Measurements from ENCODE around the gene HHATL.

The HHATL gene

DNA sequence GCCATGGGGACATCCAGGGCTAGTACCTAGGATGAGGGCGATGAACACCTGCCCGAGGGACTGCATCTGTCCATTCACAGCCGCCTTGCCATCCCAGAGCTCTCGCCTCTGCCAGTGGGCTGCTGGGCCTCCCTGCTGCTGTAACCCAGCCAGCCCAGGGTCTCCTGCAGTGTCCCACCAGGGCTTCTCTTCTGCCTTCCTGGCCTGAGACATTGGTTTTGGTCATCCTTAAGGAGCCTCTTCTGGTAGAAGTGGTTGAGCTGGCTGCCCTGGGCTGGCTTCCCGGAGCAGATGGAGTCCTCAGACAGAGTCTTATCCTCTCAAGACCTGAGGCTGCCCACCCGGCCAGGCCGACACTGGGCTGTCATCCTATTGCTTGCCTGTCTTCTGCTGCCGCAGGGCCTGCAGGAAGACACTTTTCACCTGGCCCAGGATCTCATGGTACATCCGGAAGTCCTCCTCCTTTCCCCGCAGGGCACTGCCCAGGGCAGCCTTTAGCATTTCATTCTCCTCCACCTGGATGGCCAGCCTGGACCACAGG, 6.1 kb upstream of the HHATL start:
- Histone ChIP-seq H3K36me3 (ENCODE audit: control insufficient read depth, low read depth, low read length) (no peaks in the 10 kb centered on the region), H3K27me3 (ENCODE audit: control insufficient read depth, insufficient read depth, low read length) (no peaks in the 10 kb centered on the region), H3K9me3 (ENCODE audit: control insufficient read depth, low read depth, low read length) (no peaks in the 10 kb centered on the region), H3K9ac (ENCODE audit: low read length) (no peak overlapping the region), H3K27ac (ENCODE audit: low read length) (no peak overlapping the region), H3K4me1 (ENCODE audit: control insufficient read depth, low read depth, low read length) (no peaks in the 10 kb centered on the region), H3K4me3 (ENCODE audit: low read length) (no peak overlapping the region)

DNA sequence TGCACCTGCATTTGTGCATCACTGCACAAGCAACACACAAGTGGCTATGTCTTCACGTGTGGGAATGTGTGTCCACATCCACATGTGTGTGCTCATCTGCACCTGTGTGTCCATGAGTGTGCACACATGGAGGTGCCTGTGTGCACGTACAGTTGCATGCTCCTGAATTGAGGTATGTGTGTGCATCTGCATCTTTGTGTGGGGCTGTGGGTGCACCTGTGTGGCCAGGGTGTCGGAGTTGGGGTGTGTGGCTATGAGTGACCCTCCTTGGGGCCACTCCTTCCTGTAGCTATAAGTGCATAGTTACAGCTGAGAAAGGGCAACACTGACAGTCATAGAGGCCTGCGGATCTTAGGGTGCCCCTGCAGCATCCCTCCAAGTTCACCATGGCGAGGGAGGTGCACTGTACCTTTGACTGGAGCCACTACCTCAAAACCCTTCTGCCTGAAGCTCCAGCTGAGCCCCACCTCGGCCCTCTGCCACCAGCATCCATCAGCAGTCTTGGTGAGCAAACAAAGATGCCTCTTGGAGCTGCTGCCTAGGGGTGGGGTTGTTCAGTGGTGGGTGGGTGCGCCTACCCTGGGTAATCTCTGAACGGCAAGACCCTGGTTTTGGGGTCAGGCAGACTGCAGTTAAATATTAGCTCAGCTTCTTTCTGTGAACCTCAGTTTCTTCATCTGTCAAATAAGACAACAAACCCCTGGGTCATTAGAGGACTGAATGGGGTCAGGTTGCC, 5.2 kb upstream of the HHATL start:
- H3K36me3 ChIP-seq (ENCODE audit: control insufficient read depth, low read depth, low read length), result no peaks in the 10 kb centered on the region
- H3K27ac ChIP-seq (ENCODE audit: low read length), result no peak overlapping the region
- no peak overlapping the region for H3K4me3 ChIP-seq (ENCODE audit: low read length)
- H3K9me3 ChIP-seq (ENCODE audit: control insufficient read depth, low read depth, low read length), result no peaks in the 10 kb centered on the region
- H3K27me3 ChIP-seq (ENCODE audit: control insufficient read depth, insufficient read depth, low read length), result no peaks in the 10 kb centered on the region
- H3K4me1 ChIP-seq (ENCODE audit: control insufficient read depth, low read depth, low read length), result no peaks in the 10 kb centered on the region
- no peak overlapping the region for H3K9ac ChIP-seq (ENCODE audit: low read length)

DNA sequence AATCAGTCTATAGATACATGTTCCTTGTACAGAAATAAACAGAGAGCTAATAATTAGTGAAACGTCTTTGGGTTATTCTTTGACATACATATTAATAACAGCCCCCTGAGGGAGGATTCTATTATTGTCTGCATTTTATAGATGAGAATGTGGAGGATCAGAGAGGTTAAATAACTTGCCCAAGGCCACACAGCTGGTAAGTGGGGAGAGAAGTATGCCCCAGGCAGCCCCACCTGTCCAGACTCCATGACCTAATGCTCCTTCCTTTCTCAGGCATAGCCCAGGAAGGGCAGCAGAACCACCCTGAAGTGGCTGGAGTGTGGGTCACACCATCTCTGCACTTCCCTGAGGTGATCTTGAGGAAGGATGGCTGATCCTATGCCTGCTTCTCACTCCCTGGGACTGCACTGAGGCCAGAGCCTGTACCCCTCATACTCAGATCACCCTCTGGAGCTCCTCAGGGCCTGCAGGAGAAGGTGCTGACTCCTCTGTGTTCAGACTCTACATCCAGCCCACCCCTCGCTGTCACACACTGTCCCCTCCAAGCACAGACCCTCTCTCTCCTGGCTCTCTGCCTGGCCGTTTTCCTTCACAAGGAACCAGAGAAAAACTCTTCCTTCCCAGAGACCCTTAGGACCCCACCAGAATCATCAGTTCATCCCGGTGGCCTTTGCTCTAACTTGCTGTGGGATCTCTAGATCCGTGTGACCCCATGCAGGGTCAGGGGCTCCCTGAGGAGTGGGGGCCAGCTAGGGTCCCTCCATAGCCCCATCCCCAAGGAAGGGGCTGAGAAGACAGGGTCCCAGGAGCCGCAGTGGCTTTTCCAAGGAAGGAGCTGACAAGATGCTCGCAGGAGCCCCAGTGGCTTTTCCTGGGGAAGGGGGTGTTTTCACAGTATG, 4.4 kb upstream of the HHATL start:
- Histone ChIP-seq H3K4me1 (ENCODE audit: control insufficient read depth, low read depth, low read length) (no peaks in the 10 kb centered on the region), H3K9me3 (ENCODE audit: control insufficient read depth, low read depth, low read length) (no peaks in the 10 kb centered on the region), H3K36me3 (ENCODE audit: control insufficient read depth, low read depth, low read length) (no peaks in the 10 kb centered on the region), H3K27ac (ENCODE audit: low read length) (no peak overlapping the region), H3K9ac (ENCODE audit: low read length) (no peak overlapping the region), H3K4me3 (ENCODE audit: low read length) (no peak overlapping the region), H3K27me3 (ENCODE audit: control insufficient read depth, insufficient read depth, low read length) (no peaks in the 10 kb centered on the region)

DNA sequence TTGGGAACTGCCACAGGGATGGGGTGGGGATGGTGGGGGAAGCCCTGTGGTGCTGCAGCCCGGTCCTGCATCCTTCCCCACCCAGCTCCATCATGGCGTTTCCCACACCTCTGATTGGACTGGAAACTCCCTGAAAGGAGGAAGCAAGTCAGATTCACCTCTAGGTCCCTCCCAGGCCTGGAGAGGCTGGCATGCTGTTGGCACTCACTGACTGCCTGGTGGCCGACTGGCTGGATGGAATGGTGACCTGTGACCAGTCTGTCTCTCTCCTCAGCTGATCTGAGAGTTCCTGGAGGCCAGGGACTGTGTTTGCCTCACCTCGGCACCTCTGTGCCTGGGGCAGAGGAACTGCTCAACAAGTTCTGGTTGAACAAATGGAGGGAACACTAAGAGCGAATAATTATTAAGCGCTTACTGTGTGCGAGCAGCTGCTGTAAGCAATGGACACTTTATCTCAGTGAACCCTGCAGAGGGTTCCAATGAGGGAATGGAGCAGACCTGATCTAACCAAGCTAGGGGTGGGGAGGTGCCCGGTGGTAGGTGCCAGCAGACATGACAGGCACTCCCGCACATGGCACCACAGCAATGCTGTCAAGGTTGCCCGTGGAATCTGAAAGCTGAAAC, 3.5 kb upstream of the HHATL start:
- H3K36me3 ChIP-seq (ENCODE audit: control insufficient read depth, low read depth, low read length), result no peaks in the 10 kb centered on the region
- H3K4me1 ChIP-seq (ENCODE audit: control insufficient read depth, low read depth, low read length), result no peaks in the 10 kb centered on the region
- H3K4me3 ChIP-seq (ENCODE audit: low read length), result no peak overlapping the region
- H3K9ac ChIP-seq (ENCODE audit: low read length), result no peak overlapping the region
- no peaks in the 10 kb centered on the region for H3K9me3 ChIP-seq (ENCODE audit: control insufficient read depth, low read depth, low read length)
- no peak overlapping the region for H3K27ac ChIP-seq (ENCODE audit: low read length)
- no peaks in the 10 kb centered on the region for H3K27me3 ChIP-seq (ENCODE audit: control insufficient read depth, insufficient read depth, low read length)

DNA sequence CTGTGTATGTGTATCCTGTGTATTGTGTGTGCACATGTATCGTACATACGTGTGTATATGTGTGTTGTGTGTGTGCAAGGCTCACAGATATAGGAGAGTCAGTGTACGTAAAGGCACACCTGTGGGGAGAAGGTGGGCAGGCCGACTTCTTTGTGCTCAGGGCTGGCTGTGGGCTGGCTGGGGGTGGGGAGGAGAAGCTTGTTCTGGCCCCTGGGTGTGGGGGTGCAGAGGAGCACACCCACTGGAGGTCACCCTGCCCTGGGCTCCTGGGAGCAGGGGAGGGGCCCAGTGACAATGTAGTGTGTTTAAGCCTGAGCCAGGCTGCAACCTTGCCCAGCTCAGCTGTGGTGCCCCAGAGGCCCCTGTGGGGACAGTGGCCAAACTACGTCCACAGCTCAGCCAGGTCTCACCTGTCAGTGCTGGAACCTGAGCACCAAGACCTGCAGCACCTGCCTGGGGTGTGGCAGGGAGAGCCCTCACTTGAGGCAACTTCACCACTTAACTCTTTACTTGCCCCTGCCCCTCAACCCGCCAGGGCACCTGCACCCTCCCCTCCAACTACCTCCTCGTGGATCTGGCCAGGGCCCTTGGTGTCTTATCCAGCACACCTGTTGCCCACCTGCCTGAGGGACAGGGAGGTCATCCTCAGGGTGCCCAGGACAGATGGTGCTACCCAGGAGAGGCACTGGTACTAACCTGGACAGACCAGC, 2.6 kb upstream of the HHATL start:
- H3K27ac ChIP-seq (ENCODE audit: low read length), result no peak overlapping the region
- no peaks in the 10 kb centered on the region for H3K27me3 ChIP-seq (ENCODE audit: control insufficient read depth, insufficient read depth, low read length)
- H3K4me1 ChIP-seq (ENCODE audit: control insufficient read depth, low read depth, low read length), result no peaks in the 10 kb centered on the region
- H3K36me3 ChIP-seq (ENCODE audit: control insufficient read depth, low read depth, low read length), result no peaks in the 10 kb centered on the region
- H3K9me3 ChIP-seq (ENCODE audit: control insufficient read depth, low read depth, low read length), result no peaks in the 10 kb centered on the region
- H3K4me3 ChIP-seq (ENCODE audit: low read length), result no peak overlapping the region
- no peak overlapping the region for H3K9ac ChIP-seq (ENCODE audit: low read length)

DNA sequence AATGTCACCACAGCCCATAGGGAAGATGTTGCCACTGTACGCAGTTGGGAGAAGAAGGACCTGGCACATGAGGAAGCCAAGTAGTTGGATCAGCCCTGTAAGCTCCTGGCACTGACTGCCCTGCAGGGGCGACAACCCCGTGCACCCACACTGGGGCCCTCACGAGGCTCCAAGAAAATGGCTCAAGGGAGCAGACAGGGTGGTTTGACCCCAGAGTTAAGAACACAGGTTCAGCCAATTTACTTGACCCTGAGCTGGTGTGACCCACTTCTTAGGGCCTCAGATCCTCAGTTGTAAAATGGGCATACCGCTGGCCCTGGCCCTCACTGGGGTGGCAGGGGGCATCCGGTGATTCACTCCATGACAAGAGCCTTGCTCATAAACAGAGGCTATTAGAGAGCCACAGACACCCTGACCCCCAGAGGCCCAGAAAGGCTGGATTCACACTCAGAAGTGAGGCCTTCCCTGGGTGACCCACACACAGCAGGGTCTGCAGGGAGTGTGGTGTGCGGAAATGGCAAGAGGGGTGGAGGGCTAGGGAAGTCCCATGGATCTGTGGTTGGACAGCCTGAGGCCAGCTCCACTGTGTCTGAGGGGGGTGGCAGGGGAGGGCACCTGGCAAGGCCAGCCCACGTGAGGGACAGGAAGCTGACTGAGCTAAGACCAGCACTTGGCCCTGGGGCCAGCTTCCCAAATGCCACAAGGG, 1.7 kb upstream of the HHATL start:
- Histone ChIP-seq H3K36me3 (ENCODE audit: control insufficient read depth, low read depth, low read length) (no peaks in the 10 kb centered on the region), H3K9me3 (ENCODE audit: control insufficient read depth, low read depth, low read length) (no peaks in the 10 kb centered on the region), H3K4me3 (ENCODE audit: low read length) (no peak overlapping the region), H3K4me1 (ENCODE audit: control insufficient read depth, low read depth, low read length) (no peaks in the 10 kb centered on the region), H3K9ac (ENCODE audit: low read length) (no peak overlapping the region), H3K27ac (ENCODE audit: low read length) (no peak overlapping the region), H3K27me3 (ENCODE audit: control insufficient read depth, insufficient read depth, low read length) (no peaks in the 10 kb centered on the region)

DNA sequence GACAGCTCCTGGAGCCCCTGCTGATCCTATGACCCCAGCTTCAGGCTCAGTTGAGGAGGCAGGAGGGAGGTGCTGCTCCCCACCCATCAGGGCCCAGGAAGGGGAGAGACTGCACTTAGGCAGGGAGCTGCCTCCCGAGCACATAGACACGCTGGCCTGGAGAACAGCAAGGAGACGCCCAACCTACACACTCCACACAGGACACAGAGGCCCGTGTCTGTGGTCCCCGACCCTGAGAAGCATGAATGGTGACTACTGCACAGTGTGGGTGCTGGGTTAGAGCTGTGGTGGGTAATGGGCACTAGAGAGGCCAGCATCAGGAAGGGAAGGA, 1.1 kb upstream of the HHATL start:
- no peak overlapping the region for H3K4me3 ChIP-seq (ENCODE audit: low read length)
- H3K4me1 ChIP-seq (ENCODE audit: control insufficient read depth, low read depth, low read length), result no peaks in the 10 kb centered on the region
- no peaks in the 10 kb centered on the region for H3K9me3 ChIP-seq (ENCODE audit: control insufficient read depth, low read depth, low read length)
- H3K36me3 ChIP-seq (ENCODE audit: control insufficient read depth, low read depth, low read length), result no peaks in the 10 kb centered on the region
- H3K9ac ChIP-seq (ENCODE audit: low read length), result no peak overlapping the region
- no peak overlapping the region for H3K27ac ChIP-seq (ENCODE audit: low read length)
- no peaks in the 10 kb centered on the region for H3K27me3 ChIP-seq (ENCODE audit: control insufficient read depth, insufficient read depth, low read length)

DNA sequence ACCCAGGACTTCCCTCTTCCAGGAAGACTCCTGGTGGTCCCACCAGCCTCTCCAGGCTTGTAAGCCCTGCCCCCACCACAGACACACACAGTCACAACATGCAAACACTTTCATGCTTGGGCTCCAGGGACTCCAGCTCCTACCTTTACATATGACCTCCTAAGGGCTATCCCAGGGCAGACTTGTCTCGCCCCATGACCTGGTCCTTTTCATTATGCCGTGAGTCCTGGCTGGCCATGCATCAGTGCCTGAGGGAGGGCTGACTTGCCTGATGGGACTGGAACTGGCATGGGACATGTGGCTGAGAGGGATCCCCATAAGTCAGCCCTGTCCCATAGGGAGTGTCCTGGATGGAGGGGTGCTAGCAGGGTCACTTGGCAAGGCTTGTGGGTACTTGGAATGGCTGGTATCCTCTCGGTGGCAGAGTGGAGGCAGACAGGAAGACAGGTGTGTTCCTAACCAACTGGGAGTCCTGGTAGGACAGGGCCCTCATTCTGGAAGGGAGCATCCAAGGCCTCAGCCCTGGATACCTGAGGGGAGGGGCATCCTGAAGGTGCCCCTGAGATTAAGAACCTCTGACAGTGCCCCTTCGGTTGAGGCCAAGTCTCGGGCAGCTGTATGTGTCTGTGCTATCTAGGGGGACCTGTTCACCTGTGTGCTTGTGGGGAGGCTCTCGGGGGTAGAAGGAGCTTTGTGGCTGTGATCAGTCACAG, 540 bp upstream of the HHATL start:
- H3K4me1 ChIP-seq (ENCODE audit: control insufficient read depth, low read depth, low read length), result no peaks in the 10 kb centered on the region
- no peaks in the 10 kb centered on the region for H3K9me3 ChIP-seq (ENCODE audit: control insufficient read depth, low read depth, low read length)
- no peak overlapping the region for H3K4me3 ChIP-seq (ENCODE audit: low read length)
- no peak overlapping the region for H3K27ac ChIP-seq (ENCODE audit: low read length)
- no peaks in the 10 kb centered on the region for H3K36me3 ChIP-seq (ENCODE audit: control insufficient read depth, low read depth, low read length)
- H3K27me3 ChIP-seq (ENCODE audit: control insufficient read depth, insufficient read depth, low read length), result no peaks in the 10 kb centered on the region
- H3K9ac ChIP-seq (ENCODE audit: low read length), result no peak overlapping the region

DNA sequence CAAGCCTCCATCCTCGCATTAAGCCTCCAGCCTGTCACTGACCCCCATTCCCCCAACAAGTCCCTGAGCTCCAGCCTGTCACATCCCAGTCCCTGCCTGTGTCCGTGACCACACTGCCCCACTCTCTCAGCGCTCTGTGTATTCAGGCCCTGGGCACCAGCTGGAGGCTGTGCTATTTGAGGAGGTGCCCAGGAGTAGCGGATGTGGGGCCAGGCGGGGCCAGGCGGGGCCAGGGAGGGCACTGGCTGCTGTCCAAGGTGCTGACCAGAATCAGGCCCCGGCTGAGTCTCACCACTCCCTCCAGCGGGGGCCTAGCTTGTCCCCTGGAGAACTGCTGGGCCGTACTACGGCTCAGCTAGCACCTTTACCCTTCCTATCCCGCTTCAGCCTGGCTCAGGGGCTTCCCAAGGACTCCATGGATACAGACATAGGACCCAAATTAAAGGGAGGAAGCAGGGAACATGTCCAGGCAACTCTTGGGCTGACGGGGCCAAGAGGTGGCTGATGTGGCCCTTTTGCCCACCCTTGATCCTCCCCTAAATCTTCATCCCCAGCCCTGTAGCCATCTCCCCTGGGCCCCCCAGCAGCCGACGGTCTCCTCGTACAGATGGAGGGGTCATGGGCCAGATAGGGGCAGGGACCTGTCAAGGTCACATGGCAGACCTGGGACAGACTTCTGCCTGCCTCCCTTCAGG, 1.1 kb downstream of the HHATL start:
- Histone ChIP-seq H3K9me3 (ENCODE audit: control insufficient read depth, low read depth, low read length) (no peaks in the 10 kb centered on the region), H3K27ac (ENCODE audit: low read length) (no peak overlapping the region), H3K9ac (ENCODE audit: low read length) (no peak overlapping the region), H3K27me3 (ENCODE audit: control insufficient read depth, insufficient read depth, low read length) (no peaks in the 10 kb centered on the region), H3K4me1 (ENCODE audit: control insufficient read depth, low read depth, low read length) (no peaks in the 10 kb centered on the region), H3K4me3 (ENCODE audit: low read length) (no peak overlapping the region), H3K36me3 (ENCODE audit: control insufficient read depth, low read depth, low read length) (no peaks in the 10 kb centered on the region)
